ENCODE data around the gene SYT3. TPM values are rescaled to one million over a fixed set of nuclear protein-coding genes. Genes with fewer than 3 reads are reported as not detected.
"Not testable (repeated sequence)": the region's sequence is repeated elsewhere in the genome, so short reads cannot be mapped to it uniquely, and the experiment has no call there.

Gene SYT3
- total RNA-seq, 2 experiments from 2014 or later = not detected

- peaks cover 3% of the 10 kb centered on the region for H3K9me3 Mint-ChIP-seq
- ChIA-PET POLR2A (no interaction called here), CTCF (no interaction called here)
- H3K27me3 Mint-ChIP-seq = peaks cover 21% of the 10 kb centered on the region
- no peak overlapping the region for H3K27ac Mint-ChIP-seq
- no peak for DNase-seq
- no peaks in the 10 kb centered on the region for H3K4me1 Mint-ChIP-seq
- H3K36me3 Mint-ChIP-seq (ENCODE audit: low read depth) = no peaks in the 10 kb centered on the region
- no peak overlapping the region for H3K4me3 Mint-ChIP-seq
These were observed 38.1 kb downstream of the SYT3 start for GRCh38 chr19:50601407-50602088.

GRCh38 chr19:50599427-50599826 is 40.3 kb downstream of the SYT3 start:
- DNase-seq = no peak
- H3K9me3 Mint-ChIP-seq = no peaks in the 10 kb centered on the region
- H3K27ac Mint-ChIP-seq = no peak overlapping the region
- H3K4me1 Mint-ChIP-seq = no peaks in the 10 kb centered on the region
- peaks cover 16% of the 10 kb centered on the region for H3K27me3 Mint-ChIP-seq
- POLR2A ChIA-PET = no interaction called here
- no peaks in the 10 kb centered on the region for H3K36me3 Mint-ChIP-seq (ENCODE audit: low read depth)
- H3K4me3 Mint-ChIP-seq = no peak overlapping the region
- CTCF ChIA-PET = no interaction called here

GRCh38 chr19:50590191-50590590 is 49.5 kb downstream of the SYT3 start:
- Mint-ChIP-seq H3K27ac (no peak overlapping the region), H3K27me3 (peaks cover 4% of the 10 kb centered on the region), H3K4me3 (no peak overlapping the region), H3K4me1 (no peaks in the 10 kb centered on the region), H3K36me3 (ENCODE audit: low read depth) (no peaks in the 10 kb centered on the region), H3K9me3 (no peaks in the 10 kb centered on the region)
- ChIA-PET CTCF (interaction anchor here (0.6 kb wide), 1 partner anchor 541 kb away, joined by 4 read pairs; no protein-coding TSS in a partner anchor), POLR2A (no interaction called here)
- no peak for DNase-seq

- H3K27me3 Mint-ChIP-seq; H3K4me3 Mint-ChIP-seq; H3K36me3 Mint-ChIP-seq (ENCODE audit: low read depth); H3K27ac Mint-ChIP-seq; DNase-seq; H3K4me1 Mint-ChIP-seq; H3K9me3 Mint-ChIP-seq; POLR2A ChIA-PET: not testable (repeated sequence)
- CTCF ChIA-PET = interaction anchor here (0.6 to 1.0 kb wide), 3 partner anchors 26 to 1327 kb away, joined by 3 read pairs; no protein-coding TSS in a partner anchor
These were observed 57.7 kb downstream of the SYT3 start for GRCh38 chr19:50581795-50582660.

- DNase-seq = no peak
- Mint-ChIP-seq H3K4me1 (no peaks in the 10 kb centered on the region), H3K36me3 (ENCODE audit: low read depth) (no peaks in the 10 kb centered on the region), H3K4me3 (no peak overlapping the region), H3K27ac (no peak overlapping the region), H3K9me3 (no peaks in the 10 kb centered on the region), H3K27me3 (no peaks in the 10 kb centered on the region)
- ChIA-PET POLR2A (no interaction called here), CTCF (interaction anchor here (0.6 to 0.7 kb wide), 2 partner anchors 699 to 1326 kb away, joined by 3 read pairs; no protein-coding TSS in a partner anchor)
These were observed 58.6 kb downstream of the SYT3 start for GRCh38 chr19:50580970-50581634.

- DNase-seq = no peak
- ChIA-PET CTCF (no interaction called here), POLR2A (no interaction called here)
- Mint-ChIP-seq H3K9me3 (no peaks in the 10 kb centered on the region), H3K27ac (no peak overlapping the region), H3K4me3 (no peak overlapping the region), H3K27me3 (no peaks in the 10 kb centered on the region), H3K36me3 (ENCODE audit: low read depth) (no peaks in the 10 kb centered on the region), H3K4me1 (no peaks in the 10 kb centered on the region)
These were observed 59.4 kb downstream of the SYT3 start for GRCh38 chr19:50580240-50580639.

- CTCF ChIA-PET; H3K27ac Mint-ChIP-seq; H3K4me1 Mint-ChIP-seq; H3K9me3 Mint-ChIP-seq; POLR2A ChIA-PET; H3K27me3 Mint-ChIP-seq; H3K36me3 Mint-ChIP-seq (ENCODE audit: low read depth); H3K4me3 Mint-ChIP-seq; DNase-seq: not testable (repeated sequence)
These were observed 62.9 kb downstream of the SYT3 start for GRCh38 chr19:50576769-50577168.

- H3K4me1 Mint-ChIP-seq = no peaks in the 10 kb centered on the region
- POLR2A ChIA-PET = no interaction called here
- H3K27ac Mint-ChIP-seq = no peak overlapping the region
- CTCF ChIA-PET = interaction anchor here (1.5 kb wide), 1 partner anchor 336 kb away, joined by 3 read pairs; no protein-coding TSS in a partner anchor
- H3K9me3 Mint-ChIP-seq = no peaks in the 10 kb centered on the region
- H3K36me3 Mint-ChIP-seq (ENCODE audit: low read depth) = no peaks in the 10 kb centered on the region
- no peak for DNase-seq
- H3K27me3 Mint-ChIP-seq = peaks cover 9% of the 10 kb centered on the region
- no peak overlapping the region for H3K4me3 Mint-ChIP-seq
These were observed 65.8 kb downstream of the SYT3 start for GRCh38 chr19:50573741-50574461.

Other genes with a start within 250 kb of the SYT3 start
- under 1 TPM; 0.48 to 0.50 TPM for gene SPIB, start 220.9 kb downstream of the SYT3 start, total RNA-seq
- not detected for gene MYBPC2, start 207.0 kb downstream of the SYT3 start, total RNA-seq
- 10 to 100 TPM; 57.8 to 64.9 TPM for gene EMC10, start 163.4 kb downstream of the SYT3 start, total RNA-seq
- not detected for gene GARIN5A, start 163.0 kb downstream of the SYT3 start, total RNA-seq
- gene JOSD2, start 128.7 kb downstream of the SYT3 start, total RNA-seq = 10 to 100 TPM; 35.7 to 42.0 TPM
- gene ASPDH, start 126.0 kb downstream of the SYT3 start, total RNA-seq = not detected
- gene LRRC4B, start 71.4 kb downstream of the SYT3 start, total RNA-seq = not detected
- not detected for gene C19orf81, start 9.6 kb upstream of the SYT3 start, total RNA-seq
- not detected for gene SHANK1, start 79.9 kb upstream of the SYT3 start, total RNA-seq
- gene CLEC11A, start 83.5 kb upstream of the SYT3 start, total RNA-seq = 1 to 10 TPM; 1.3 to 1.5 TPM
- gene GPR32, start 130.6 kb upstream of the SYT3 start, total RNA-seq = not detected
- not detected for gene ACP4, start 150.5 kb upstream of the SYT3 start, total RNA-seq
- 1 to 10 TPM in 1 of 2 experiments, under 1 TPM in 1; 0.75 to 1.1 TPM for gene KLK1, start 183.9 kb upstream of the SYT3 start, total RNA-seq
- not detected for gene KLK15, start 193.7 kb upstream of the SYT3 start, total RNA-seq
- gene KLK3, start 215.0 kb upstream of the SYT3 start, total RNA-seq = not detected
- gene KLK2, start 233.6 kb upstream of the SYT3 start, total RNA-seq = not detected